ENCODE data around the gene USP37.

- TF ChIP-seq CTCF (IDR thresholded peaks at IDR 0.05) (no peak), EP300 (IDR thresholded peaks at IDR 0.05) (no peak), POLR2A (IDR thresholded peaks at IDR 0.05) (no peak)
Measured at GRCh38 chr2:218570850-218571249, 2.7 kb upstream of the USP37 start.

Measured in ovary (tissue), 3 donors.